ENCODE results near the gene TMEM182.

Gene TMEM182

DNA sequence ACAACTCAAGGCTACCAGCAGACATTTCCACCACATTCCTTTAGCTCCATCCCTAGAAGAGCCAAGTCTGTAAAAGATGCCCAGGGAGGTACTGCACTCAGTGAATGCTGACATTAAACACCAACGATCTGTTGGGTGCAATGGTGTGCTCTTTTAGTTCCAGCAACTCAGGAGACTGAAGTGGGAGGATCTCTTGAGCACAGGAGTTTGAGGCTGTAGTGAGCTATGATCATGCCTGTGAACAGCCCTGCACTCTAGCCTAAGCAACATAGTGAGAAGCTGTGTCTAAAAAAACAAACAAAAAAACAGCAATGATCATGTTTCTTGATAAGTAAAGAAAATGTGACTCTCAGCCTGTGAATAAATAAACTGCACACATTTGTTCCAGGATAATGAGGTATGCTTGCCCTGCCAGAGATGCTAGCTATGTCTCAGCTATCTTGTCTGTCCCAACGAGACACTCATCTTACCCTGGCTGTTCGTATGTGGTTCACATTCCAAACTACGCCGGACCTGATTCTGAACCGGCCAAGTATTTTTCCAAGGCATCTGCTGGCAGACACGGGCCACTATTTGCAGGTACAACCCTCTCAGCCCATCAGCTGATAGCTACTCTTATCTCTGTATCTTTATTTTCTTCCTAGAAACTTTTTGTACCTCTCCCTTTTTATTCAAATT lies 21.8 kb downstream of the TMEM182 start:
- Mint-ChIP-seq H3K4me3 (no peak overlapping the region), H3K4me1 (peaks cover 4% of the 10 kb centered on the region), H3K27me3 (no peaks in the 10 kb centered on the region), H3K27ac (no peak overlapping the region), H3K9me3 (no peaks in the 10 kb centered on the region)
- DNase-seq (no peak), ATAC-seq (no peak)

DNA sequence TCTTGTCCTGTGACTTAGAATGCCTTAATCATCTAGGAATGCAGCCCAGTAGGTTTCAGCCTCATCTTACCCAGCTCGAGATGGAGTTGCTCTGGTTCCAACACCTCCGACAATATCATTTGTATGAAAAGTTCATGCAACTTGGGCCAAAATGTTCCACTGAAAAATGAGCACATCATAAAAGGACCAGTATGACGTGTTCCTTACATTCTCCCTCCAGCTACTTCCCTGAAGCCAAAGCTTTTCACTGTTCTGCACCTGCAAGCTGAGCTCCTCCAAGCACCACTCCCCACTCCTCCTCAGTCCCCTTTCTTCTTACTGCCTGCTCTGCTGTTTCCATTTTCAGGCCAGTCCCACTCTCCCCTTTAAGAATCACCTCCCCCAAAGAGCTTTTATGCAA lies 23.1 kb downstream of the TMEM182 start:
- no peak for DNase-seq
- Mint-ChIP-seq H3K4me1 (peaks cover 4% of the 10 kb centered on the region), H3K27me3 (no peaks in the 10 kb centered on the region), H3K9me3 (no peaks in the 10 kb centered on the region), H3K4me3 (no peak overlapping the region), H3K27ac (no peak overlapping the region)
- no peak for ATAC-seq

DNA sequence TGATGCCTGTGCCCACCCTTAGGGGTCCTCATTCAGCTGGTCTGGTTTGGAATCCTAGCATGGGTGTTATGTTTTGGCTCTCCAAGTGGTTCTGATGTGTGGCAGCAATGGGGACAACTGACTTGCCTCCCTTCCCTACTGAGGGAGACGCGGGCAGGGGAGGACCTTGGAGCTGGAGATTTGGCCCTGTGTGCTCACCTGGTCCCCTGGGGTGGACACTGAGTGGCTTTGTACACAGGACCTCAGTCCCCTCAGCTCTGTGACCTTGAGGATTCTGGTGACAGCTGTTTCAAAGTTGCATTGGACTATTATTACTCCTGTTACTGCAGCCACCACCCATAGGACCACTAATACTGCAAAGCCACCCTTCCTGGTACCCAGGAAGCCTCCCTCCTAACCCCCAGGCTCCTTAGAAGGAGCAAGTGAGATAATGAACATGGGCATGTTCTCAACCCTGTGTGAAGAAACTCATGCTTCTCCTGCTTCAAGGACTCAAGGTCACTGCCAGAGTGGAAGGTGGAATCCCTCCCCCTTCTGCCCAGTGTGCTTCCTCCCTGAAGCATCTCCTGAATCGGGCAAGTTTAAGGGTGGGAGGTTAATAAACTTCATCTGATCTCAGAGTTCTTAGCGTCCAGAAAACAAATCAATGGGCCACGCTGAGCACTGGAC lies 26.5 kb downstream of the TMEM182 start:
- H3K27ac Mint-ChIP-seq: peak overlapping the region in 1 of 2 donors; percentile 20
- no peaks in the 10 kb centered on the region for H3K4me1 Mint-ChIP-seq
- no peak overlapping the region for H3K4me3 Mint-ChIP-seq
- ATAC-seq: no peak
- no peak for DNase-seq
- H3K9me3 Mint-ChIP-seq: no peaks in the 10 kb centered on the region
- no peaks in the 10 kb centered on the region for H3K27me3 Mint-ChIP-seq

- no peak for ATAC-seq
- no peaks in the 10 kb centered on the region for H3K9me3 Mint-ChIP-seq
Measured at GRCh38 chr2:102788885-102789260, 27.0 kb downstream of the TMEM182 start.

GRCh38 chr2:102789349-102790090 lies 27.7 kb downstream of the TMEM182 start:
- Mint-ChIP-seq H3K27ac (no peak overlapping the region), H3K27me3 (no peaks in the 10 kb centered on the region), H3K9me3 (no peaks in the 10 kb centered on the region), H3K4me1 (no peaks in the 10 kb centered on the region), H3K4me3 (no peak overlapping the region)
- DNase-seq: no peak
- ATAC-seq: no peak

More at GRCh38 chr2:102788885-102789260, 27.0 kb downstream of the TMEM182 start:
- Mint-ChIP-seq H3K27me3 (no peaks in the 10 kb centered on the region), H3K4me1 (no peaks in the 10 kb centered on the region), H3K27ac (peak overlapping the region in 1 of 2 donors; percentile 20), H3K4me3 (no peak overlapping the region)
- no peak for DNase-seq

- Mint-ChIP-seq H3K27me3 (no peaks in the 10 kb centered on the region), H3K4me3 (no peak overlapping the region), H3K9me3 (no peaks in the 10 kb centered on the region), H3K4me1 (no peaks in the 10 kb centered on the region), H3K27ac (no peak overlapping the region)
- no peak for DNase-seq
- no peak for ATAC-seq
Measured at GRCh38 chr2:102790091-102790455, 28.2 kb downstream of the TMEM182 start.

DNA sequence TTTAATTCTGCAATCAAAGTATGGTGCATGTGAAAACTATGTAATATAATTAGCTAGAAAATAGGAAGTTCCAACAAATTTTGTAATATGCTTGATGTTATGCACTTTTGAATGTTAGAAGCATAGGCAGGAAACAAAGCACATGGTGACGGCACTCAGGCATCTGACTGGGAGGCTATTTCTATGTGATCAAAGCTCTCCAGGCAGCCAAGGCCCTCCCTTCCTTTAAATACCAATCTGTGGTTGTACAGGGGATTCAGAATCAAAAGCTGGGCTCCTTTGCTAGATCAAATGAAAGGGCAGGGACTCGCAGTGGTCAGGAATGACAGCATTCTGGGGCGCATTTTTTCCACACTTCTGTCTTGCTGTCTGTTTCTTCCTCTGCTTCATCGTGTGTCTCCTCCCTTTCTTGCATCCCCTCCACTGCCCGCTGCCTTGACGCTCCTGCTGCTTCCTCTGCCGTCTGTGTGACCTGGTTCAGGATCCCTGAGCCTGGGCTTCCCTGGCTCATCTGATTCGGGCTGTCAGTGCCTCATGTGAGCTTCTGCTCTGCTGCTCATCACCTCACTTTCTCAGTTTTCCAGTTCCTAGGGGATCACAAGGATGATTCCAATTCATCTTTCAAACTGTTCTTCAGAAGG lies 30.9 kb downstream of the TMEM182 start:
- DNase-seq (no peak), ATAC-seq (no peak)
- no peaks in the 10 kb centered on the region for H3K27me3 Mint-ChIP-seq
- no peak overlapping the region for H3K4me3 Mint-ChIP-seq
- no peak overlapping the region for H3K27ac Mint-ChIP-seq
- H3K4me1 Mint-ChIP-seq: no peaks in the 10 kb centered on the region
- H3K9me3 Mint-ChIP-seq: peaks cover 4 to 13% of the 10 kb centered on the region in 2 donors

GRCh38 chr2:102795641-102796040 lies 33.8 kb downstream of the TMEM182 start:
- DNase-seq (no peak), ATAC-seq (no peak)
- H3K27ac Mint-ChIP-seq: no peak overlapping the region
- no peaks in the 10 kb centered on the region for H3K27me3 Mint-ChIP-seq
- H3K9me3 Mint-ChIP-seq: peaks cover 20 to 34% of the 10 kb centered on the region in 2 donors
- H3K4me3 Mint-ChIP-seq: no peak overlapping the region
- H3K4me1 Mint-ChIP-seq: no peaks in the 10 kb centered on the region

DNA sequence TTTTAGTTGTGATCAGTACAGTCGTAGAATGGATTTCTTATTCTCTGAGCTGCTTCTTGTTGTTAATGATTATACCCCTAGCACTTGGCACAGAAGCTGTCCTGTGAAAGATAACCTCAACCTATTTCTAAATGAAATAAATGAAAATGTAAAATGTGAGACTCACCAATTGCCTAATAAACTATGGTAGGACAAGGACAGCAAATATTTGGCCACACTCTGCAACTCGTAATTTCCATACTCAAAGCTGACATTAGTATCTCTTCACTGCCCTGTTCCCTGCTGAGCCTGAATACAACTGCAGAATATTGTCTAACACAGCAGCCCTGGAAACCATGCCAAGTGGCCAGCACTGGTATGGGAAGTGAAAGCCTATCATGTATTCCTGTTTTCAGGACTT lies 34.5 kb downstream of the TMEM182 start:
- Mint-ChIP-seq H3K4me1 (no peaks in the 10 kb centered on the region), H3K27me3 (no peaks in the 10 kb centered on the region), H3K4me3 (no peak overlapping the region), H3K27ac (no peak overlapping the region), H3K9me3 (peaks cover 24 to 41% of the 10 kb centered on the region in 2 donors)
- ATAC-seq (no peak), DNase-seq (no peak)

GRCh38 chr2:102797486-102797885 lies 35.7 kb downstream of the TMEM182 start:
- Mint-ChIP-seq H3K9me3 (peaks cover 29 to 52% of the 10 kb centered on the region in 2 donors), H3K27me3 (no peaks in the 10 kb centered on the region), H3K27ac (no peak overlapping the region), H3K4me3 (no peak overlapping the region), H3K4me1 (no peaks in the 10 kb centered on the region)
- no peak for DNase-seq
- no peak for ATAC-seq

DNA sequence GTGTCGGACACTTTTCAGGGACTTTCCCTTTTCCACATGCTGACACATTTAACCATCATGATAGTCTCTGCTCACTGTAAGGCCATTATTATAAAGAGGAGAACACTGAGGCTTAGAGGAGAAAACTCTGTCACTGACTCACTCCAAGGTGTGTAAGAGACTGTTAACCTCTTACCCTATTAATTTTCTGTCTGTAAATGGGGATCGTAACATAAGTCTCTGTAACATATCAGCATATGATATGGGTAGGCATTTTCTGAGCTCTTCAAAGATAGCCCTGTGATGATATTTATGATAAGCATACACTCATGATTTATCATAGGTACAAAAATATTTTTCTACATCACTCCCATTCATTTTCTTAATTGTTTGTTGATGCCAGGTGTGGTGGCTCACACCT lies 36.4 kb downstream of the TMEM182 start:
- DNase-seq: no peak
- Mint-ChIP-seq H3K27me3 (no peaks in the 10 kb centered on the region), H3K4me3 (no peak overlapping the region), H3K9me3 (peaks cover 31 to 56% of the 10 kb centered on the region in 2 donors), H3K4me1 (peaks cover 5% of the 10 kb centered on the region), H3K27ac (no peak overlapping the region)
- no peak for ATAC-seq

DNA sequence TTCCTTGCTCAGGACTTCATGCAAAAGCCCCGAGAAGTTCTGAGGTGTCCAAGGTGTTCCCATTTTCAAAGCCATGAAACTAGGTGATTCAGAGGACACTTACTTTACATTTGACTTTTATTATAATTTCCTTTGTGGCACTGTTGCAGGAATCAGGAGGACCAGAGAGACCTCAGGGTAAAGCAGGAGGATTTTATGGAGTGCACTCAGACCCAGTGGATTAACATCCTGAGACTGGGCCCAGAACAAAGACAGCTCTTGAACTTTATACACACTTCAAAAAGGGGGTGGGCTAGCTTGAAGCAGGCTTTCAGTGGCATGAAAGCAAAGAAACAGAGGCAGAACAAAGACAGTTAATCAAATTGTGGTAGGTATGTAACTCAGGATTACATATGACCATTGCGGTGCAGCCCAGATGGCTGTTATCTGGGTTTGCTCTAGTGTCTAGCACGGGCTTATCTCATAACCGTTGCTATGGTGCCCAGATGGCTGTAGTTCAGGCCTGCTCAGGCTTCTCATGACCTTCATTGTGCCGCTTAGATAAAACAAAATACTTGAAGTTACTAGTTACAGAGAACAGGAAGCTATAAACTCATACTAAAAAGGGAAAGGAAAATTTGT lies 39.4 kb downstream of the TMEM182 start:
- ATAC-seq (no peak), DNase-seq (no peak)
- Mint-ChIP-seq H3K4me3 (no peak overlapping the region), H3K4me1 (peaks cover 14% of the 10 kb centered on the region), H3K27me3 (no peaks in the 10 kb centered on the region), H3K27ac (no peak overlapping the region), H3K9me3 (peaks cover 28 to 48% of the 10 kb centered on the region in 2 donors)

- Mint-ChIP-seq H3K4me1 (peaks cover 14% of the 10 kb centered on the region), H3K9me3 (peaks cover 27 to 48% of the 10 kb centered on the region in 2 donors), H3K27me3 (no peaks in the 10 kb centered on the region), H3K4me3 (peak overlapping the region in 1 of 2 donors; percentile 8), H3K27ac (no peak overlapping the region)
- no peak for ATAC-seq
- no peak for DNase-seq
Measured at GRCh38 chr2:102801858-102802699, 40.2 kb downstream of the TMEM182 start.

DNA sequence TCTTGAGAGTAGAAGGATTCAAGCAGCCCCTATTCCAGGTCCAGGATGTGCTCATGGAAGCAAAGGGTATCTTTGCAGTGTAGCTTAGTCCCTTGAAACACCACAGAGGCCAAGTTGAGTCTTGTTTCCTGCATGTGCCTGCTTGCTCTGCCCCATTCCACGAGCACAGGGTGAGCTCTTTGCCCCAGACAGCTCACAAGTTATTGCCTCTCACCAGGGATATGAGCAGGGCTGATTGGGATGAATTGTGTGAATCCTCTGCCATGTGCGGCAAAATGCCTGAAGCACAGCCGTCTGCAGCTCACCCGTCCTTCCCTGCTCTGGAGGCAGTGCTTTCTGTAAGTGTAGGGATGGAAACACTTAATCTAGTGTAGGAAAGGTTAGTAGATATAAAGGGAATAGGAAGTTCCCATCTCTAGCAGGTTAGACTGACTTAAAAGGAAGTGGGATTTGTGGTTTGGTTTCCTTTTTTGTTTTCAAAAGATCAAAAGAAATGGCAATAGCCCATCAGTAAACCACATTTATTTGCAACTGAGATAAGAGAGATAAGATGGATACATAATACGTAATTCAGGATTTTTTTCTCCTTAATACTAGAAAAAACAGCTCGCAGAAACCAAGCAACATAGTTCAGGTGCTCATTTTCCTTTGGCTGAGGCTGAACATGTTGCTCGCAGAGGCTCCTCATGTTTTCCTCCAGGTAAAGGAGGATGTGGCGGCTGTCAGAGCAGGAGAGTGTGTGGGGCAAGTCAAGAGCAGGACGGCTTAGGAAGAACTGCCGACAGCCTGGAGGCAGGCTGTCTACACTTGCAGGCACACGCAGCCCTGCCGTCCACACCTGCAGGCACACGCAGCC lies 41.4 kb downstream of the TMEM182 start:
- ATAC-seq: peak; percentile 39

More for the DNA sequence above, 41.4 kb downstream of the TMEM182 start:
- H3K27ac Mint-ChIP-seq: no peak overlapping the region
- no peak for DNase-seq
- no peak overlapping the region for H3K4me3 Mint-ChIP-seq
- H3K9me3 Mint-ChIP-seq: peaks cover 27 to 39% of the 10 kb centered on the region in 2 donors
- H3K4me1 Mint-ChIP-seq: peaks cover 14% of the 10 kb centered on the region
- no peaks in the 10 kb centered on the region for H3K27me3 Mint-ChIP-seq
